Spleen (tissue), 7 donors: ENCODE results near the gene SLC5A11.

Experiments used
- CTCF ChIP-seq, 11 experiments: fragments of 200-600 bp in 7 of 11; fragments of 450-650 bp in 4 of 11; sonication (generic) in 4 of 11; IDR thresholded peaks in 8 of 11; conservative IDR thresholded peaks in 3 of 11; 1 replicate in 7 of 11; 2 replicates in 4 of 11; pipeline versions ENCODE4 v1.4.0 to v1.8.0; 2016 to 2021; ENCODE audit warnings: antibody characterized with exemption in 11 of 11, inconsistent platforms in 4 of 11, mild to moderate bottlenecking in 1 of 11
- POLR2A ChIP-seq, 3 donors: fragments of 450-650 bp; IDR thresholded peaks; one replicate each; pipeline ENCODE4 v1.5.1; 2017; ENCODE audit warnings: antibody characterized with exemption in 3 of 3, mild to moderate bottlenecking in 1 of 3
- donor health status: DM: no; HTN: no; CAD: no; lungs with moderate emphysema.
- donor health status: DM: no; HTN: no; CAD: no.
- donor health status: DM: no; HTN: no; CAD: no.

DNA sequence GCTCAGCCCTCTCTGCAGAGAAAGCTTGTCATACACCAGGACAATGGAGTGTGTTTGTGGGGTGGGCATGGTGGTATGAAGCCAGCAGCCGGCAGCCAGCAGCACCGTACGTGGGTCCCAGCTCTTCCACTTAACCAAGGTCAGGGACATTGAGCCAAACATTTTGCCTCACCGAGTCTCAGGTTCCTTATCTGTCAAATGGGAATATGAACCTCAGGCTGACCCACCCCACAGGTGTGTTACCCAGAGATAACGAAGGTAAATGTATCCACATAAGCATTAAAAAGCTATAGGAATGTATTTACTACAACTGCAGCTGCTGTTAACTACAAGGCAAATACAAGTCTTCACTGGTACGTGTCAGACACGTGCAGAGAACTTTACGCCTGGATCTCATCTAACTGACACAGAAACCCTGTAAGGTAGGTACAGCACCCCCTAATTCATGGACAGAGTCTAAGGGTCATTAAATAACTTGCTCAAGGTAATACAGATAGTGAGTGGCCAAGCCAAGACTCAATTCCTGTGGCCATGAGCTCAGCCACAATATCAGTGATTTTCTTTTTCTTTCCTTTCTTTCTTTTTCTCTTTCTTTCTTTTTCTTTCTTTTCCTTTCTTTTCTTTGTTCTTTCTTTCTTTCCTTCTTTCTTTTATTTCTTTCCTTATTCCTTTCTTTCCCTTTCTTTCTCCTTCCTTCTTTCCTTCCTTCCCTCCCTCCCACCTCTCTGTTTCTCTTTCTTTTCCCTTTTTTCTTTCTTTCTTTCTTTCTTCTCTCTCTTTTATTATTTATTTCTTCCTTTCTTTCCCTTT is 990 bp downstream of the SLC5A11 start:
- no peak for TF ChIP-seq CTCF (IDR thresholded peaks at IDR 0.05 in 8 of 11, conservative IDR thresholded peaks at IDR 0.05 in 3 of 11)
- TF ChIP-seq POLR2A (IDR thresholded peaks at IDR 0.05): no peak
